Umbilical cord (tissue), 2 donors: ENCODE results near the gene SVIP. TPM values are rescaled to one million over a fixed set of nuclear protein-coding genes. Genes with fewer than 3 reads are reported as not detected.

ENCODE experiments used
- DNase-seq: peaks from one replicate; pipeline ENCODE4 v3.0.0-alpha.2; 2015; ENCODE audit warnings: low spot score
- total RNA-seq: library from RNA; depleted of rRNA; stranded (reverse); fragments of >200 nt; gene quantifications from one replicate; pipeline ENCODE4 v1.2.3, GENCODE V29; 2014; ENCODE audit warnings: low replicate concordance; ENCODE audit not compliant: insufficient read depth

SVIP gene, protein sequence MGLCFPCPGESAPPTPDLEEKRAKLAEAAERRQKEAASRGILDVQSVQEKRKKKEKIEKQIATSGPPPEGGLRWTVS
- 7.5 TPM for total RNA-seq

DNA sequence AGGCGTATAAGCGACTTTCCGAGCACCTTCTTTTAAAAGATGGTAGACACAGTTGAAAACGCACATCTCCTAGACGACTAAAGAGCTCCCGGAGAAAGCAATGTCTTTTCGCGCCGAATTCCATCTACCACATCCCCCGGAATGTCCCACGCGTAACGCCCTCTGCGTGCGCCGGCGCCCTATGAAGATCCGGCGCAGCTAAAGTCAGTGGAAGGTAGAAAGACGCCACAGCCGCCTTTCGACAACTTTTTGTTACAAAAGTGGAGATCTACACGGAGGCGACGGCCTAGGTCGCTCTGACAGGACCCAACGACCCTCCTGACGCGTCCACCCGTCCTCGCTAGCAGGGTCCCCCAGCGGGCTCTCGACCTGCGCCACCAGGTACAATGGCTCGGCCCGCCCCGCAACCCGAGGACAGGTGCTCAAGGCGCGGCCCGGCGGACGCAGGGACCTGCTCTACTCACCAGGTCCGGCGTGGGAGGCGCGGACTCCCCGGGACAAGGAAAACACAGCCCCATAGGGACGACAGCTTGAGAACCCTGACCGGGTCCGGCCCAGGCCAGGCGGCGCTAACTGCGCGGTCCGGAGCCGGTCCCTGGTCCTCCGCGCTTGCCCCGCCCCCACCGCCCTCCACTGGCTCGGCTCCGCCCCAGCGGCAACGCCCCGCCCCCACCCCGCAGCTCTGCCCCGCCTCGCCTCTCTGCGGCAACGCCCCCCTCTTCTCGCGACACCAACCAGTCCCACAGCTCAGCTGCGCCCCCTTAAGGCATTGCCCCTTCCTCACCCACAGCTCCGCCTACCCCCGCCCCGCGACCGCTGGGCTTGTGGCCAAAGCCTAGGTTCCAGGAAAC, at the start of gene SVIP:
SVIP (minus strand) TSS at position 571 of the 851 bp plus-strand sequence; CDS start at position 518, 53 bp downstream.
- DNase-seq = peak; percentile 78

DNA sequence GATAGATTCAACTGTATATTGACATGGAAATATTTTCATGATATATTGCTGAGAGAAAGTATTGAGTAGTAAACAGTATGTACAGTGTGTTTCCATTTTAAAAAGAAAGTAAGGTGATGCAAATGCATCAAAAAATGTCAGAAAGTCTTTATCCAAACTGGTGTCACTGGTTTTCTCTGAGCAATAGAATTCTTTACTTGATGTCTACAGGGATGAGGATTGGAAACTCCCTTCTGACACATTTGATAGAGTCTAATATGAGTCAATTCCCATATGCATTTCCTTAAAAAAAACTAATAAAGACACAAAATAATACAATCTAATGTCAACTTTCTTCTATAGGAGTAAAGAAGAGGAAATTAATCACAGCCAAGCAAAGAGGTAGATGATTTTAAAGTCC, 49.0 kb upstream of the SVIP start:
- no peak for DNase-seq

DNA sequence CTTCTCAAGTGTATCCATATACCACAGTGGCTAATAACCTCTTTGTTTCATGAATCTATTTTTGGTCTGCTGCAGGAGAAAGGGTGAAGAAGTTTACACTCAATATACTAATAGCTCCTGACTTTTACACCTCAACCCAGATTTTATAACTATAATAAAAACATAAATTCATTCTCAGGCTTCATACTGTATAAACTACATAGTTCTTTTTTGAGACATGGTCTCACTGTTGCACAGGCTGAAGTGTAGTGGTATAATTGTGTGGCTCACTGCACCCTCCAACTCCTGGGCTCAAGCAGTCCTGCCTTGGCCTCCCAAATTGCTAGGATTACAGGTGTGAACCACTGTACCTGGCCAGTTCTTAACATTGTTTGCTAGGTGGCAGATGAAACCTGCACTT, 48.4 kb upstream of the SVIP start:
- no peak for DNase-seq

DNA sequence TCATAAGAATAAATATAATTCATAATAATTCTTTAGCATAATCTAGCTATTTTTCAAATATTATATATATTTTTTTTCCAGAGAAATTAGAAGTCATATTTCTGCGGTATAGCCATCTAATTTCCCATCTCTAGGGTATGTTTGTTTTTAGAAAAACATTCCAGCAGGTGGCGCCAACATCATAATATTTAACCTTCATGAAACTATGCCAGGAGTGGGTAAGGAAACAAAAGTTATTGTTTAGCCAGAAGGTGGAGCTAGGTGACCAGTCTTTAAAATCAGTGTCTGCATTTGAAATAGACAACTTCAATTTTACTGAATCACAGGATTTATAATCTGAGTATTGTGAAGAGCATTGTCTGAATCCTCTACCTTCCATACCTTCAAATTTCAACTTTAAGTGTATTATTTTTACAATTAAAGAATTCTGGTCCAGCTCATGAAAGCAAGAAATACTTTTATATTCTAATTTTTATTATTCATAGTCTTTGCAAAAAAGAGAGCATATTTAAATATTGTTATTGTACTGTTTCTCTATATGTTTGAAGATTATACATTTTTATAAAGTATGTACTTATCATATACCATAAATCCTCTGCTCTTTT, 46.4 kb upstream of the SVIP start:
- peak; percentile 90 for DNase-seq

DNA sequence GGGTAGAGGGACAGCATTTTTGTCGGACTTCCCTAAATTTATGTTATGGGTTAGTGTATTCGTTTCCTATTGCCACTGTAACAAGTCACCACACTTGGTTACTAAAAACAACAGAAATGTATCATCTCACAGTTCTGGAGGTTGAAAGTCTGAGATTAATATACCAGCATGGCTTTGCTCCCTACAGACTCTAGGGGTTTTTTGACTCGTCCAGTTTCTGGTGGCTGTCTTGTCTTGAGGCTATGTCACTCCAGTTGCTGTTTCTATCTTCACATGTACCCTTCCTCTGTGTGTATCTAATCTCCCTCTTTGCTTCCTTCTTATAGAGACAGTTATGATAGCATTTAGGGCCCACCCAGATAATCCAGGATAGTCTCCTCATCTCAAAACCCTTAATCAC, 39.7 kb upstream of the SVIP start:
- no peak for DNase-seq

DNA sequence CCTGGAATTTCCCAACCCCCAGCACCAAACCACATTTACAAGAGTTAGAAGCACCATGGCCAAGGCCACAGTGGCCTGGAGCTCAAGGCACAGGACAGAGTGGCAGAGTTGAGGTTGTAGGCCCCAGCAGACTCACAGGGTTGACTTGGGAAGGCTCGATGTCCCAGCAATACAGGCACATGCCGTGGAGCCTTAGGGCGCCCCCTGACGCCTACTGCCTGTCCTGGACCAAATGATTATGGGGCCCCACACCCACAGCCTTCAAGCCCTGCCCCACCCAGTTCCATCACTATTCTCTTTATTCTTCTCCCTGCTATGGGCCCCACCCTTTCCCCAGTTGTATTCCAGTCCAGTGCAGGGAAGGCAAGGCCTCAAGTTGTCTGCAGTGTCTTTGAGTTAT, 30.6 kb upstream of the SVIP start, which contains the start of gene CCDC179:
CCDC179 (minus strand) TSS at position 234 of the 400 bp plus-strand sequence; CDS start at position 181, 53 bp downstream.
- no peak for DNase-seq

DNA sequence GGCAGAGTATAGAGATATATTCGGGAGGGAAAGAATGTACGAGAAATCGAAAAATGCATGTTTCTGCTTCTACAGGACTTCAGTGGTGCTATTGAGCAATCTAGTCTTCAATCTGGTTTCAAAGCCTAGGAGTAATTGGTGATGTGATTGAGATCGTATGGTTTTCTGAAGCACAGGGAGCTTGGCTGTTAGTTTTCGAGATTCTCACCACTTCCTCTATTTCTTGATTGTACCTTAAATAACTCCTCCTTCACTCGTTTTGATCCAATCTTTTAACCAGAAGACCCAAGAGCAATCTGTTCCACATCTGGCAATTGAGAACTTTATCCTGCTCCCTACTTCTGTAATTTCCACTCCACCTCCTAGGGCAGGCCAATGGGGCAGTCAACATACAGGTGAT, 30.2 kb upstream of the SVIP start:
- no peak for DNase-seq

DNA sequence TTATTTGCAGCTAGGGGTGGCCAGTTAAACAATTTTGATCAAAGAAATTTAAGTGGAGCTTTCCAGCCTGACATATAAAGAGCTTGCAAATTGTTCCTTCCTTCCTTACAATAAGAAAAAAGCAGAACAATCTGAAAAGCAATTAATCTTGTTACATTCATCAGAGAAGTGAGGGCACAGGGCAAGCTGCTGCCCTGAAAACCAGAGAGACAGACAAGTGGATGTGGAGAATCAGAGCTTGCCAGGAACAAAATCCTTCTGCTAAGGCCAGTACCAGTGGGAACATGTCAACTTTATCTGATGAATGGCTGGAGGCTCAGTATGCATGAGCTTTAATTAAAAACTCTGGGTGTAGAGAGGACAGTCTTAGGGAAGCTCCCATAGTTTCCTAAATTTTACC, 21.9 kb upstream of the SVIP start:
- no peak for DNase-seq

DNA sequence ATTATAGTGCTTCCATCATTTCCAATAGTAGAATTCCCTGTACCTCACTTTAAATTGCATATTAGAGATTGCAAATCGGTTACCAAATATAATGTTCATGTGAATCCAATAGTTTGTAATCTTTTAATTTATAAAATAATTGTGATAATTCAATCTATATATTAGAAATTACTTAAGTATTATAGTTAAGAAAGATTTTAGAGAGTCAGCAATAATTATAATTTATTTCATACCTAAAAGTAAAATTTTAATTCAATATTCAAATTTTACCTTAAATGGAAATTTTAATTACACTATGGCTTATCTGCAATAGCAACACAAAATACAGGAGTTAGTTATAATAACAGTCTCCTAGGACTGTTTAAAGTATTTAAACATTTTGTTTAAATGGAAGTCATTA, 17.1 kb upstream of the SVIP start:
- no peak for DNase-seq

DNA sequence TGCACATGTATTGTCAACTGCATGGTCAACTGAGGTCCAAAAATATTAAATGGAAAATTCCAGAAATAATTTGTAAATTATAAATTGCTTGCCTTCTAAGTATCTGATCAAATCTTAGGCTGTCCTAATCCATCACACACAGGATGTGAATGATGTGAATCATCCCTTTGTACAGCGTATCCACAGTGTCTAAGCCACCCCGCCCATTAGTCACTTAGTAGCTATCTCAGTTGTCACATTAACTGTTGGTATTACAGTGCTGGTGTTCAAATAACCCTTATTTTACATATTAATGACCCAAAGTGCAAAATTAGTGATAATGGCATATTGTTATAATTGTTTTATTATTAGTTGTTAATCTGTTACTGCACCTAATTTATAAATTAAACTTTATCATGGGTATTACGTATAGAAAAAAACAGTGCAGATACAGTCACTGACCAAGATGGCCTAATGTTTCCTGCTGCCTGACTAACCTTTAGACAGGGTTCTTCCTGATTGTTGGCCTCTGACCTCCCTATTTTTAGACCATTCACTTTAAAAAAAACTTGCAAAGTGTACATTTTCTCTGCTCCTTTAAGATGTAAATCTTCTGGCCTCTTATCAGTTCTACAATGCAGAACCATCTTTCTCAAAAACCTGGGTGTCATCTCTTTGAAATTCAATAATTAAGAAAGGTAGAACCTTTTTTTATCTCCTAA, 2.9 kb upstream of the SVIP start:
- DNase-seq = no peak

DNA sequence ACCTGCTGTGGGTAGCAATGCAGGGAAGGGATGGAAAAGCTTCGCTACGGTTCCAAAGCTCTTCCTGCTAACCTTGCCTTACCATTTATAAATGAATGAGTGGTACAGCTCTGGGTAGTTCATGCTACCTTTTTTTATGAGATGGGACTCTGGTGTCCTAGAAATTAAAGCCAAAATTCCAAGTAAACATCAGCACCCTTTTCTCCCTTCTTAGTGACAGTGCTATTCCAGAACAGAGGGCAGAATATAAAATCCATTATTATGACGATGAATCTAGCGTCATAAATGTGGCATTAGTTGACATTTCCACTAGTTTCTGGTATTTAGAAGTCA, 447 bp upstream of the SVIP start:
- DNase-seq = no peak

DNA sequence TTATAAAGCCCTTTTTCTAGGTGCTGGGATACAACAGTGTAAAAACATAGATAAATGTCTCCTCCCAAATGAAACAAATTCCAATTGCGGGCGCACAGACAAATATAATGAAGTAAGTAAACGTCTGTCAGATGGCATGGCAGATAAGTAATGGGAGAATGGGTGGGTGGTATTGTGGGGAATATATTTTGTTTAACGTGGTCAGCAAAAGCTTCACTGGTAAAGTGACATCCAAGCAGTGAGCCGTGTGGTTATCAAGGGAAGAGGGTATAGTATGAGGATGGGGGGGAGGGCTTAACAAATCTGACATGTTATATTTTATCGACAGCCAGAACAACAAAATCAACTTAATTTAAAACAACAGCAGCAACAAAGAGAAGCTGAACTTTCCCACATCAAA, 1.2 kb downstream of the SVIP start:
- DNase-seq = no peak

DNA sequence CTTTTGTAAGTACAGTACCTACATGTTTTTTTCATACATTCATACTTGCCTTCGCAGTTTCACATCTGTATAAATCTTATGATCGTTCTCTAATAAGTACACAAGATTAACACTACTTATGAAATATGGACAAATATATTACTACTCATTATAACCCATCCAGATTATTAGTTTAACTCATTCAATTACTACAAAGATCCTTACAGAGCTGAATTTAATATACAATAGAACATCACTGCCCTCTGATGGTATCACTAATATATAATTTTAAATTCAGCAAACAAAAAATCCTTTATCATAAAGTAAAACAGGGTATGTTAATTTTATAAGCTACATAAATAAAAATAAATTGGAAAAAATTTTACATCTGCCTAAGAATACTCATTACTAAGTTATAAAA, 7.4 kb downstream of the SVIP start:
- DNase-seq = no peak

DNA sequence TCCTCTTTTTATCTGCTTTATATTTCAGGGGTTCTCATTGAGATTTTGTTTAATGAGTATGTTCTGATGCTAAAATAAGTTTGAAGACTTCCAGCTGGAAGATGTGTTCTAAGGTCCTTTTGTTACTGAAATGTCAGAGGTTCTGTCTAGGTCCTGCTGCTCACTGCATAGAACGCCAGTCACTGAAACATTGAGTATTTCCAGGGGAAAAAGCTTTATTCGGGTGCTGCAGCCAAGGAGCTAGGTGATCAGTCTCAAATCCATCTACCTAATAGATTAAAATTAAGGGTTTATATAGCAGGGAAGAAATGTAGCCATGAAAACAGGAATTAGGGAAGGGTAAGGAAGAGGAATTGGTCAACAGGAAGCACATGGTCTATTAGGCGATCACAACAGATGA, 19.7 kb downstream of the SVIP start:
- no peak for DNase-seq

DNA sequence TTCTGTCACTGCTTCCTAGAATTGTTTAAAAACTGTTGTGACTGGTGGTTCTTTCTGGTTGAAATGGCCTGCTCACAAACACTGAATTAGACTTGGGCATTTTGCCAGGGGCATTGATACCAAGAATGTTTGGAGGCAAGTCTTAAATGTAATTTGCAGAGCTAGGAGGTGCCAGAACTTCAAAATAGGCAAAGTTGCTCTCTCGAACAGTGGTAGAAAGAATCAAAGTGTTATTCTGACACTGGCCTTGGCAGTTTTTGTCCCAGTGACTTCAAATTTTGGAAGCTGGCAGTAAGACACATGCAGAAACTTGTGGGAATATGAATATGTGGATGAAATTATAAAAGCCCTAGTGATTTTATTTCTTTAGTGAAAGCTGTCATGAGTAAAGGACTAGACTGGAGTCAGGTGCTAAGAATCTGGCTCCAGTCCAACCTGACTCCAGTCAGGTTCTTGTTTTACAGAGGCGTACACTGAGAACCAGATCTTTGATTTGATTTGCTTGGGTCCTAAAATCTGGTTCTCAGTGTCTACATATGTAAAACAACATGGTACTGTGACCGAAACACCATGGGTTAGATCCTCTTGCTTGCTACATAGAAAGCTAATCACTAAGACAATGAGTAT, 20.9 kb downstream of the SVIP start:
- DNase-seq = peak; percentile 39

DNA sequence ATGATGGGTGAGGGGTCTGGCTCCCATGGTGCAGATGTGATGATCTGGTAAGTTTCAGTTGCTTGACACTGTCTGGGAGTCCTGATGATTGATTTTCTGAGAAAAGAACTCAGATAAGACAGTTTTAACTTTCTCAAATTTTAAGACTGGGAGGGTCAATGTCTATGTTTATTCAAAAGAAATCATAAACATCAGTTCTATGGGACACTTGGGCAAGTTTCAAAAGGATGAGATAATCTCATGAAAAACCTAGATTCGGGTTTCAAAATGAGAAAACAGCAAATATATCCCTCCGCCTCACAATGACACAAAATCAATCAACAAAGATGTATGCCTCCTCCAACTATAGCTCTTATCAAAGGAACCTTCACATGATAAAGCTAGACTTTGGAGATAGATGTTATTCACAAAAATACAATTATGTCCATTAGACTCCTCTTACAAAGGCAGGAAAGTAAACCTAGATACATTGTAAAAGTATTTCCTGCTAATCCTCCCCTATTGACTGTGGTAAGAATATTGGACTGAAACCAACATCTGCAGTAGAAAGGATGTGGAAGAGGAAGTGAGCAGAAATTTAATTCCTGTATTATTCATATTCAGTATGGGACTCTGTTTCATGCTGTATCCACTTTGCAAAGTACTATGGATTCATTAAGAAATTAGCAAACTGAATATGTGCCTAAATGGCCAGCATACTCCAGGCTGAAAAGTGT, 21.6 kb downstream of the SVIP start:
- no peak for DNase-seq

DNA sequence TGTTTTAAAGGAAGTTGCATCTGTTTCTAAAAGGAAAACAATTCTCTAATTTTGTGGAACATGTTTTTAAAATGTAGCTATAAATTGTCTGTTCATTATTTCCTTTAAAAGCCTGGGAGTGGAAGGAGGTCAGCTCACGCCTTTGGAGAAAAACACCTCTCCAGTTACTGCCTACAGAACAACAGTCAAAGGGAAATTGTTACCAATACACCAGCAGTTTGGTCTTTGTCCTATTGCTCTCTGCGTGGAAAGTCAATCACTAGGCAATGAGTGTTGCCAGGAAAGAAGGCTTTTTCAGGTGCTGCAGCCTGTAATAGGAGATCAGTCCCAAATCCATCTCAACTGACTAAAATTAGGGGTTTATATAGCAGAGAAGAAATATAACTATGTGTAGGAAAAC, 22.2 kb downstream of the SVIP start:
- no peak for DNase-seq

DNA sequence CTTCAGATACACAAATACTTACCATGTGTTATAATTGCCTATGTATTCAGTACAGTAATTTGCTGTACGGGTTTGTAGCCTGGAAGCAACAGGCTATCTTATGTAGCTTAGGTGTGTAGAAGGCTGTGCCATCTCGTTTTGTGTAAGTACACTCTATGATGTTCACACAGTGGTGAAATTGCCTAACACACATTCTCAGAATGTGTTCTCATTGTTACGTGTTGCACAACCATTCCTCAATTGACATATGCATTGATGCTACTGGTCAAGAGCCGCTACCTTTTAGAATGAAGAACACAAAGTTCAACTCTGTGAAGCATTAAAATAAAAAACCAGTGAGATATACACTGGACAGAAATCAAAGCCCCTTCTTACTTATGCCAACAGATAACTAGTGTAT, 26.7 kb downstream of the SVIP start:
- no peak for DNase-seq

DNA sequence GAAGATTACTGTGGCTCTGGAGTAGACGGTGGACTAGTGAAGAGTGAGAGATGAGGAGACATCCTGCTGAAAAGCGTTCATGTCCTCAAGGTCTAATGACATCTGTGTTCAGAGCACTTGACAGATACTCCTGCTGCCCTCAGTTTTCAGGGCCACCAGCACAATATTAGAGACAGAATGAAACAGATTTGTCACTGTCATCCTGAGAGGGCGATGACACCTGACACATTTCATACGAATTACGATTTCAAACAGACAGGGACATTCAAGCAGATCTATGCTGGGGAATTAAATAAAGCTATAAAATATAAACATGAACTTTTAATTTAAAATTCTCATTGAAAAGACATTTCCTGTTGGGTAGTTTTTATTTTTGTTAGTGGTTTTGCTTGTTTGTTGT, 29.1 kb downstream of the SVIP start:
- no peak for DNase-seq

DNA sequence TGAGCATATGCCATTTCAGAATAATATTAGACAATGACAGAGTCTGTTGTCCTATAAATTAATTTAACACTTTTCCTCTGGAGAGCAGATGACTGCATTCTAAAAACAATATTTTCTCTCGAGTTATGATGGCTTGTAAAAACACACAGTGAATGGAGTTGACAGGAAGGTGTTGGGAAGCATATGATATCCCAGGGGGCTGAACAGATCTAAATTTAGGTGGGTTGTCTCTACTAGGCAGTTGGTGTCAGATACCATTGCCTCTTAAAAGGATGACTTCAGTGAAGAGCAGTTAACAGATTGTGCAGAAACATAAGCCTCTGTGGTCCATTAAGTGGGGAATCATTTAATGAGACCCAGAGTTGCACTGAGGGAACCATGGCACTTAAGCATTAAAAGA, 30.7 kb downstream of the SVIP start:
- no peak for DNase-seq

DNA sequence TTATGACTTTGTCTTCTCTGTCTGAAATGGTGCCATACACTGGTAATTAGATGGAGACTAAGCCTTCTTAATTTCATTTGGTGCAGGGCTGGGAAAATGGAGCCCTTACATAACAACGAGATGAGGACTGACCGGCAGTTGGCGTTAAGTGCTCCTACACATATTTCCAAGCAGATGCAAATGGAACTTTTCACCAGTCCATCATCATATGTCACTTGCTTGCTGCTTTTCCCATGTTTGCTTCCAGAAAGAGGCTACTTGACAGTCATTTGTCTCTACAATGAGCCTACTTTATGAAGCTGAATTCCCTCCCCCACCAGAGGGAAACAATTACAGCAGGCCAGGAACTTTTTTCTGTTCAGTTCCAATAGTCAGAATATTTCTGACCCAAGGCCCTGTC, 32.6 kb downstream of the SVIP start:
- DNase-seq = no peak
